Heart right ventricle (tissue), 16 donors: ENCODE data around the gene BCKDHB. TPM values are rescaled to one million over a fixed set of nuclear protein-coding genes. Genes with fewer than 3 reads are reported as not detected.

Experiments
- ATAC-seq, 8 donors: fragments of 200-7000 bp; cut with Tn5 transposase; one replicate each; pipeline ENCODE4 v1.9.1; 2020; ENCODE audit warnings: mild to moderate bottlenecking in 8 of 8, moderate library complexity in 8 of 8, moderate number of reproducible peaks in 1 of 8
- DNase-seq, 2 donors: peaks; one replicate each; pipeline ENCODE4 v3.0.0-alpha.2; 2020
- H3K27ac ChIP-seq, 10 donors: fragments of 200-600 bp; sonication (generic) in 2 of 10; one replicate each; pipeline versions ENCODE4 v1.5.0 to v1.8.0; 2020 to 2022; ENCODE audit warnings: mild to moderate bottlenecking in 3 of 10
- H3K27me3 ChIP-seq, 7 donors: fragments of 200-600 bp; one replicate each; pipeline ENCODE4 v1.8.0; 2021 to 2022; ENCODE audit warnings: mild to moderate bottlenecking in 2 of 7
- H3K36me3 ChIP-seq, 9 donors: fragments of 200-600 bp; sonication (generic) in 1 of 9; one replicate each; pipeline versions ENCODE4 v1.5.0 to v1.8.0; 2020 to 2022; ENCODE audit warnings: mild to moderate bottlenecking in 2 of 9
- H3K4me1 ChIP-seq, 9 donors: fragments of 200-600 bp; sonication (generic) in 1 of 9; one replicate each; pipeline versions ENCODE4 v1.5.0 to v1.8.0; 2020 to 2022; ENCODE audit warnings: mild to moderate bottlenecking in 4 of 9
- H3K4me3 ChIP-seq, 10 donors: fragments of 200-600 bp; sonication (generic) in 2 of 10; one replicate each; pipeline versions ENCODE4 v1.5.0 to v1.8.0; 2020 to 2022; ENCODE audit warnings: mild to moderate bottlenecking in 7 of 10, moderate library complexity in 2 of 10
- H3K9me3 ChIP-seq, 11 donors: fragments of 200-600 bp in 10 of 11; sonication (generic) in 2 of 11; one replicate each; pipeline versions ENCODE4 v1.5.0 to v1.8.0; 2013 to 2022; ENCODE audit warnings: mild to moderate bottlenecking in 2 of 11, control low read depth in 1 of 11, moderate library complexity in 1 of 11
- WGBS, 2 donors: extraction: QIAGEN DNeasy Blood & Tissue Kit; methylation state at CpG; one replicate each; pipeline ENCODE4 v1.1.7; 2013; ENCODE audit warnings: inconsistent platforms in 1 of 2; 5-methylcytosine and 5-hydroxymethylcytosine counted together
- intact Hi-C, 10 donors: fragments of 100-400 bp; cut with DNase I; formaldehyde crosslinking; loops; one replicate each; pipeline versions ENCODE4 v1.11.1 to v1.14.2; 2022
- polyA plus RNA-seq, 2 donors: library from polyadenylated mRNA; stranded (reverse); fragments of 200-250 nt; gene quantifications; one replicate each; pipeline ENCODE4 v1.2.3, GENCODE V29; 2013
- total RNA-seq, 10 donors: library from RNA; stranded (reverse); fragmentation: NEBNext Ultra II Directional in 3 of 10; extraction: Animal tissue kit (Norgen Biotek cat#: 25700) in 3 of 10; gene quantifications; one replicate each; pipeline versions ENCODE4 v1.2.1 to v1.2.4, GENCODE V29; 2021 to 2023
- TF ChIP-seq, protein P1 (sequence below), 9 donors: fragments of 200-600 bp; sonication (generic) in 2 of 9; IDR thresholded peaks; one replicate each; pipeline versions ENCODE4 v1.5.0 to v1.8.0; 2021 to 2022; ENCODE audit warnings: antibody characterized with exemption in 9 of 9, mild to moderate bottlenecking in 5 of 9, moderate library complexity in 1 of 9
- donor health status: Arrhythmogenic right ventricular cardiomyopathy.
- donor health status: ischemic (EF 13 %, LVEDD 7.1; RV severe dilation, severe dysfunction).
- donor health status: healthy with polysubstance abuse.
- donor health status: DM: no; HTN: yes; CAD: no.
- donor health status: DM: no; HTN: no; CAD: no.
- donor health status: ischemic (EF 25% LVEDD 6.9; RV normal size, moderate dysfunction).
- donor health status: ischemic (EF 25% LVEDD 5.7; RV mildly dilated, moderate dysfunction).
- donor health status: healthy.
- donor health status: DM: yes; HTN: yes; CAD: no.
- donor health status: Ischemic cardiomyopathy.
- donor health status: ischemic (EF 35%, LVEDD 5.7; RV mildly dilated, moderate dysfunction).
- donor health status: nonischemic (EF 11% LVEDD 7.7; RV severe dilation, severe dysfunction).
- donor health status: DM: yes; HTN: yes; CAD: no.
- donor health status: PGD.
- donor health status: ischemic (EF 29% LVEDD 5.4; RV normal size, mild dysfunction).
- donor health status: nonischemic (EF 23%, LVEDD 6.1; RV moderate dilation, normal function).

BCKDHB gene
- total and polyA plus RNA-seq, 12 donors = 7.1 to 46.4 (median 31.2) TPM

DNA sequence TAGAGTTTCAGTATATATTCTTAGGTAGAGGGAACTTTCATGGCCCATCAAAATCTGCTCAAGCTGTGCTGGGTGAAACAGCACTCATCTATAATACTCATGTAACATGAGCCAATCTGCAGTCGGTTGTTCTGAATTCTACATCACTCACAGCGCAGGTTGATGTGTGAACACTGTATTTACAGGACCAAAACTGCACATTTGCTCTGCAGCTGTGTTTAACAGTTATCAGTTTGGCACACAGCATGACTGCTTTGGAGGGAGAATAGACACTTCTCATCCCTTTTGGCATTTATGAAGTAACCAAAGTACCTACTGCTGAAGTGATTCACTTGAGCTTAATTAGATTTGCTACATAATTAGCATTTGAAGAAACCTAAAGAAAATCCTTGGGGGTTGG is 225.1 kb downstream of the BCKDHB start:
- H3K27ac ChIP-seq = no peak overlapping the region
- no peaks in the 10 kb centered on the region for H3K27me3 ChIP-seq
- TF ChIP-seq, protein P1, sequence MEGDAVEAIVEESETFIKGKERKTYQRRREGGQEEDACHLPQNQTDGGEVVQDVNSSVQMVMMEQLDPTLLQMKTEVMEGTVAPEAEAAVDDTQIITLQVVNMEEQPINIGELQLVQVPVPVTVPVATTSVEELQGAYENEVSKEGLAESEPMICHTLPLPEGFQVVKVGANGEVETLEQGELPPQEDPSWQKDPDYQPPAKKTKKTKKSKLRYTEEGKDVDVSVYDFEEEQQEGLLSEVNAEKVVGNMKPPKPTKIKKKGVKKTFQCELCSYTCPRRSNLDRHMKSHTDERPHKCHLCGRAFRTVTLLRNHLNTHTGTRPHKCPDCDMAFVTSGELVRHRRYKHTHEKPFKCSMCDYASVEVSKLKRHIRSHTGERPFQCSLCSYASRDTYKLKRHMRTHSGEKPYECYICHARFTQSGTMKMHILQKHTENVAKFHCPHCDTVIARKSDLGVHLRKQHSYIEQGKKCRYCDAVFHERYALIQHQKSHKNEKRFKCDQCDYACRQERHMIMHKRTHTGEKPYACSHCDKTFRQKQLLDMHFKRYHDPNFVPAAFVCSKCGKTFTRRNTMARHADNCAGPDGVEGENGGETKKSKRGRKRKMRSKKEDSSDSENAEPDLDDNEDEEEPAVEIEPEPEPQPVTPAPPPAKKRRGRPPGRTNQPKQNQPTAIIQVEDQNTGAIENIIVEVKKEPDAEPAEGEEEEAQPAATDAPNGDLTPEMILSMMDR (IDR thresholded peaks at IDR 0.05) = no peak
- no peak for DNase-seq
- no peaks in the 10 kb centered on the region for H3K36me3 ChIP-seq
- 57 to 75% methylated on average over 2 of the region's 2 CpGs for WGBS, 2 donors
- H3K9me3 ChIP-seq = no peaks in the 10 kb centered on the region
- no peak for ATAC-seq
- no peaks in the 10 kb centered on the region for H3K4me1 ChIP-seq
- no peak overlapping the region for H3K4me3 ChIP-seq
- intact Hi-C loops = loop anchor here in 5 of 10 donors (10.0 kb wide), 4 partner anchors 107 to 1423 kb away; partner anchors contain the start of gene TENT5A (in 1 of the 5)

GRCh38 chr6:80331974-80332373 is 225.5 kb downstream of the BCKDHB start:
- ATAC-seq = peak in 1 of 8 donors; percentile 73

GRCh38 chr6:80333342-80333741 is 226.9 kb downstream of the BCKDHB start:
- intact Hi-C loops = loop anchor here in 5 of 10 donors (10.0 kb wide), 4 partner anchors 109 to 1421 kb away; partner anchors contain the start of gene TENT5A (in 1 of the 5)
- H3K9me3 ChIP-seq = no peaks in the 10 kb centered on the region
- DNase-seq = no peak
- no peak overlapping the region for H3K27ac ChIP-seq
- no peak for ATAC-seq
- H3K36me3 ChIP-seq = no peaks in the 10 kb centered on the region
- no peaks in the 10 kb centered on the region for H3K27me3 ChIP-seq
- WGBS, 2 donors = 48 to 72% methylated on average over 3 of the region's 3 CpGs
- H3K4me1 ChIP-seq = peaks cover 0 to 4% (median 0%) of the 10 kb centered on the region in 9 donors
- TF ChIP-seq, protein P1 (IDR thresholded peaks at IDR 0.05) = no peak
- H3K4me3 ChIP-seq = no peak overlapping the region

More at GRCh38 chr6:80331974-80332373, 225.5 kb downstream of the BCKDHB start:
- Histone ChIP-seq H3K9me3 (no peaks in the 10 kb centered on the region), H3K36me3 (no peaks in the 10 kb centered on the region), H3K4me3 (no peak overlapping the region), H3K27ac (no peak overlapping the region), H3K4me1 (no peaks in the 10 kb centered on the region), H3K27me3 (no peaks in the 10 kb centered on the region)
- TF ChIP-seq, protein P1 (IDR thresholded peaks at IDR 0.05) = no peak
- intact Hi-C loops = loop anchor here in 5 of 10 donors (10.0 kb wide), 4 partner anchors 107 to 1423 kb away; partner anchors contain the start of gene TENT5A (in 1 of the 5)
- DNase-seq = no peak
- WGBS, 2 donors = 32 to 65% methylated on average over 3 of the region's 3 CpGs

GRCh38 chr6:80335121-80335531 is 228.7 kb downstream of the BCKDHB start:
- TF ChIP-seq, protein P1 (IDR thresholded peaks at IDR 0.05) = no peak
- 55% methylated on average over 6 of the region's 6 CpGs for WGBS, 2 donors

More at GRCh38 chr6:80335121-80335531, 228.7 kb downstream of the BCKDHB start:
- no peaks in the 10 kb centered on the region for H3K36me3 ChIP-seq
- H3K4me3 ChIP-seq = peak overlapping the region in 6 of 10 donors; percentile 18 to 36 (median 26)
- no peaks in the 10 kb centered on the region for H3K9me3 ChIP-seq
- DNase-seq (no peak), ATAC-seq (no peak)
- intact Hi-C loops = loop anchor here in 5 of 10 donors (10.0 kb wide), 4 partner anchors 110 to 1420 kb away; partner anchors contain the start of gene TENT5A (in 1 of the 5)
- H3K27me3 ChIP-seq = no peaks in the 10 kb centered on the region
- peaks cover 0 to 6% (median 0%) of the 10 kb centered on the region in 9 donors for H3K4me1 ChIP-seq
- peak overlapping the region in 2 of 10 donors; percentile 23 to 32 for H3K27ac ChIP-seq
